Loucy (cell line): ENCODE results near the gene COLGALT1.

Source experiments
- H2AFZ ChIP-seq: fragments of 200-600 bp; sonication (generic); 2 replicates; pipeline ENCODE4 v1.6.0; 2016; ENCODE audit warnings: antibody characterized with exemption, mild to moderate bottlenecking, low read length, moderate library complexity
- H3F3A ChIP-seq: fragments of 200-600 bp; 2 replicates; pipeline ENCODE4 v1.6.0; 2016; ENCODE audit warnings: antibody characterized with exemption, low read depth, mild to moderate bottlenecking
- H3K27me3 ChIP-seq: fragments of 200-600 bp; sonication (generic); 2 replicates; pipeline ENCODE4 v1.6.1; 2014; ENCODE audit warnings: low read length, mild to moderate bottlenecking; ENCODE audit not compliant: insufficient read depth, poor library complexity, severe bottlenecking
- H3K36me3 ChIP-seq: fragments of 200-600 bp; sonication (generic); 2 replicates; pipeline ENCODE4 v1.6.1; 2016; ENCODE audit warnings: low read length; ENCODE audit not compliant: insufficient read depth
- H3K4me1 ChIP-seq: fragments of 200-600 bp; sonication (generic); 2 replicates; pipeline ENCODE4 v1.5.1; 2014; ENCODE audit warnings: low read length, mild to moderate bottlenecking; ENCODE audit not compliant: insufficient read depth, poor library complexity, severe bottlenecking
- H3K4me2 ChIP-seq: fragments of 200-600 bp; sonication (generic); 2 replicates; pipeline ENCODE4 v1.6.0; 2014; ENCODE audit warnings: antibody characterized with exemption, low read length, low read depth, mild to moderate bottlenecking; ENCODE audit not compliant: poor library complexity, severe bottlenecking
- H3K4me3 ChIP-seq: fragments of 200-600 bp; sonication (generic); 2 replicates; pipeline ENCODE4 v1.5.1; 2014; ENCODE audit warnings: low read length, mild to moderate bottlenecking, mixed read lengths; ENCODE audit not compliant: poor library complexity, severe bottlenecking
- H3K79me2 ChIP-seq: fragments of 200-600 bp; sonication (generic); 2 replicates; pipeline ENCODE4 v1.6.1; 2014; ENCODE audit warnings: low read length; ENCODE audit not compliant: insufficient read depth
- H3K9ac ChIP-seq: fragments of 200-600 bp; sonication (generic); 2 replicates; pipeline ENCODE4 v1.6.0; 2014; ENCODE audit warnings: mild to moderate bottlenecking, low read depth, low read length, moderate library complexity; ENCODE audit not compliant: poor library complexity, severe bottlenecking
- H3K9me2 ChIP-seq: fragments of 200-600 bp; sonication (generic); replicated peaks from 2 replicates; pipeline ENCODE4 v1.6.1; 2016; ENCODE audit warnings: low read depth, low read length, mixed read lengths
- H3K9me3 ChIP-seq: fragments of 200-600 bp; sonication (generic); 2 replicates; pipeline ENCODE4 v1.6.1; 2014; ENCODE audit warnings: mild to moderate bottlenecking, antibody characterized with exemption, low read length, low read depth; ENCODE audit not compliant: insufficient read depth
- H4K20me1 ChIP-seq: fragments of 200-600 bp; sonication (generic); 2 replicates; pipeline ENCODE4 v1.6.0; 2014; ENCODE audit warnings: antibody characterized with exemption, low read length, mild to moderate bottlenecking; ENCODE audit not compliant: insufficient read depth, poor library complexity, severe bottlenecking
- EZH2phosphoT487 ChIP-seq: fragments of 200-600 bp; IDR thresholded peaks from 2 replicates; pipeline ENCODE4 v1.6.1; 2018; ENCODE audit warnings: antibody characterized with exemption, mild to moderate bottlenecking, moderate library complexity, borderline replicate concordance
- TF ChIP-seq, protein P1 (sequence below): fragments of 200-600 bp; sonication (generic); conservative IDR thresholded peaks from 2 replicates; pipeline ENCODE4 v1.5.1; 2014; ENCODE audit warnings: mild to moderate bottlenecking, antibody characterized with exemption, low read length

Gene COLGALT1

DNA sequence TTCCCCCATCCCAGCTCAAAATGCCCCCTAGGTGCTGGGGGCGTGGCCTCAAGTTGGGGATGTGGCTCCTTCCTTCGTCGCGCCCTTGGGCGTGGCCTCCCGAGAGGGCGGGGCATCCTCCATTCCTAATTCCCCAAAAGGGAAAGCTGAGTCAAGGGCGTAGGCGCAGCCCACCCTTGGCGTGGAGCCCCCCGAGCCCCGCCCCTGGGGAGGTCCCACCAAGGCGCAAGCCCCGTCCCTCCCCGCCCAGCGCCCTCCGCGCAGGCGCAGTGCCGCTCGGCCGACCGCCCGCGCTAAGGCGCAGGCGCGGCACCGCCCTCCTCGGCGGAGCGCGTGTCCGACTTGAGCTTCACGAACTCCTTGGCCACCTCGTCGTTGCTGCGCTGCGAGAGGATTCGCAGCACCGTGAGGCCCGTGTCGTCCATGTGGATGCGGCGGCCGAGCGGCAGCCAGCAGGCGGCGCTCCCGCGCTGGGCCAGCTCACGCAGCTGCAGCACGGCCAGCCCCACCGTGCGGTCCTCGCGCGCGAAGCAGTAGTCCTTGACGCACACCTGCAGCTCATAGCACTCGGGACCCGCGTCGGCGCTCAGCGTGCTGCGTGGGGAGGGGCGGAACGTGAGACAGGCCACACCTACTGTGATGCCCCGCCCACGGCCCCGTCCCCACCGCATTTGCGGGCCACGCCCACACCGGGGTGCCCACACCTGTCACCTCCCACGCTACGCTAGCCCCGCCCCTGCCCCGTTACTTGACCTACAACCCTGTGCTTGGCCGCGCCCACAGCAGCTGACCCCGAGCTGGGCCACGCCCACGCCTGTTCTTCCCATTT lies 50.5 kb downstream of the COLGALT1 start:
- Histone ChIP-seq H3K4me1 (no peaks in the 10 kb centered on the region), H3K9ac (no peak overlapping the region), H4K20me1 (no peaks in the 10 kb centered on the region), H3K4me3 (no peak overlapping the region), H3K27me3 (no peaks in the 10 kb centered on the region), H3F3A (no peaks in the 10 kb centered on the region), H3K9me3 (no peaks in the 10 kb centered on the region), H3K36me3 (no peaks in the 10 kb centered on the region), H3K4me2 (no peak overlapping the region), H3K79me2 (no peaks in the 10 kb centered on the region), H2AFZ (no peak overlapping the region), H3K9me2 (no peaks in the 10 kb centered on the region)
- no peak for TF ChIP-seq EZH2phosphoT487
- TF ChIP-seq, protein P1, sequence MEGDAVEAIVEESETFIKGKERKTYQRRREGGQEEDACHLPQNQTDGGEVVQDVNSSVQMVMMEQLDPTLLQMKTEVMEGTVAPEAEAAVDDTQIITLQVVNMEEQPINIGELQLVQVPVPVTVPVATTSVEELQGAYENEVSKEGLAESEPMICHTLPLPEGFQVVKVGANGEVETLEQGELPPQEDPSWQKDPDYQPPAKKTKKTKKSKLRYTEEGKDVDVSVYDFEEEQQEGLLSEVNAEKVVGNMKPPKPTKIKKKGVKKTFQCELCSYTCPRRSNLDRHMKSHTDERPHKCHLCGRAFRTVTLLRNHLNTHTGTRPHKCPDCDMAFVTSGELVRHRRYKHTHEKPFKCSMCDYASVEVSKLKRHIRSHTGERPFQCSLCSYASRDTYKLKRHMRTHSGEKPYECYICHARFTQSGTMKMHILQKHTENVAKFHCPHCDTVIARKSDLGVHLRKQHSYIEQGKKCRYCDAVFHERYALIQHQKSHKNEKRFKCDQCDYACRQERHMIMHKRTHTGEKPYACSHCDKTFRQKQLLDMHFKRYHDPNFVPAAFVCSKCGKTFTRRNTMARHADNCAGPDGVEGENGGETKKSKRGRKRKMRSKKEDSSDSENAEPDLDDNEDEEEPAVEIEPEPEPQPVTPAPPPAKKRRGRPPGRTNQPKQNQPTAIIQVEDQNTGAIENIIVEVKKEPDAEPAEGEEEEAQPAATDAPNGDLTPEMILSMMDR: peak; percentile 35

DNA sequence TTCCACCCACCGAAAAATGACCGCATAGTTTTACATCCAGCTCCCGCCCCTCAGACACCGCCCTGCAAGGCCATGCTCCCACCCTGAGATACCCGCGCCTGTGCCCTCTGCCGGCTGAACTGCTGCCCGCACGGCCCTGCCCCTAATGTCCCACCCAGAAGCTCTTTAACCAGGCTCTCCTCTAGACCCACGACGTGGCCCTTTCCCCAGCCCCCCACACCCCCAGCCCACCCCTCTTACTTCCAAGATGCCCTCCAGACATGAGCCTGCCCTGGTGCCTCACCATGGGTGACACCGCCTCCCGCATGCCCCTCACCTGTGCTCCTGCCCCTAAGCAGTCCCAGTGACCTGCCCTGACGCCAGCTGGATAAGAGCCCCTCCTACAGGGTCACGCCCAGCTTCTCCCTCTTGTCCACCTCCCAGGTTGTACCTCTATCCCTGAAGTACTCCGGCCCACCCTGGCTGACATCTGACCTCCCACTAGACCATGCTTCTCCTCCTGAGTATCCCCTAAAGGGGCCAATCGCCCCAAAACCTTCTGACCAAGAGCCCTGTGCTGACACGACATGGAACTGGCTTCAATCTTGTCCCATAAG lies 51.2 kb downstream of the COLGALT1 start:
- Histone ChIP-seq H3K4me3 (no peak overlapping the region), H3F3A (no peaks in the 10 kb centered on the region), H3K9me3 (no peaks in the 10 kb centered on the region), H3K9me2 (no peaks in the 10 kb centered on the region), H3K27me3 (no peaks in the 10 kb centered on the region), H3K4me2 (no peak overlapping the region), H4K20me1 (no peaks in the 10 kb centered on the region), H3K4me1 (no peaks in the 10 kb centered on the region), H3K36me3 (no peaks in the 10 kb centered on the region), H2AFZ (no peak overlapping the region), H3K79me2 (no peaks in the 10 kb centered on the region), H3K9ac (no peak overlapping the region)
- no peak for TF ChIP-seq EZH2phosphoT487
- TF ChIP-seq, protein P1: no peak

DNA sequence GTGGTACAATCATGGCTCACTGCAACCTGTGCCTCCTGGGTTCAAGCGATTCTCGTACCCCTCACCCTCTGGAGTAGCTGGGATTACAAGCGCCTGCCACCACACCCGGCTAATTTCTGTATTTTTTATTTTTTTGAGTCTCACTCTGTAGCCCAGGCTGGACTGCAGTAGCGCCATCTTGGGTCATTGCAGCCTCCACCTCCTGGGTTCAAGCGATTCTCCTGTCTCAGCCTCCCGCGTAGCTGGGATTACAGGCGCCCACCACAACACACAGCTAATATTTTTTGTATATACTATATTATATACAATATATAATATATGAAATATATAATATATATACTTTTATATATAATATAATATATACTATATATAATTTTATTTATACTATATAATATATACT lies 52.5 kb downstream of the COLGALT1 start:
- no peaks in the 10 kb centered on the region for H4K20me1 ChIP-seq

More for the DNA sequence above, 52.5 kb downstream of the COLGALT1 start:
- H3K9ac ChIP-seq: no peak overlapping the region
- H3K27me3 ChIP-seq: no peaks in the 10 kb centered on the region
- H3K36me3 ChIP-seq: no peaks in the 10 kb centered on the region
- H3K9me2 ChIP-seq: no peaks in the 10 kb centered on the region
- H3K4me1 ChIP-seq: no peaks in the 10 kb centered on the region
- H3K4me3 ChIP-seq: no peak overlapping the region
- H3K9me3 ChIP-seq: no peaks in the 10 kb centered on the region
- H3F3A ChIP-seq: no peaks in the 10 kb centered on the region
- no peak overlapping the region for H3K4me2 ChIP-seq
- H2AFZ ChIP-seq: no peak overlapping the region
- TF ChIP-seq, protein P1: no peak
- TF ChIP-seq EZH2phosphoT487: no peak
- H3K79me2 ChIP-seq: no peaks in the 10 kb centered on the region
